Mucosa of stomach (tissue), 1 donor: ENCODE data around the gene STPG3.

ENCODE experiments used
- H3K27me3 ChIP-seq: one replicate; pipeline ENCODE4 v1.7.0; 2013; ENCODE audit warnings: mild to moderate bottlenecking, low read length; ENCODE audit not compliant: control insufficient read depth, insufficient read depth
- H3K36me3 ChIP-seq: one replicate; pipeline ENCODE4 v1.7.0; 2013; ENCODE audit warnings: low read length; ENCODE audit not compliant: control insufficient read depth, insufficient read depth
- H3K4me1 ChIP-seq: one replicate; pipeline ENCODE4 v1.7.0; 2013; ENCODE audit warnings: mild to moderate bottlenecking, low read length; ENCODE audit not compliant: control insufficient read depth, insufficient read depth
- H3K4me3 ChIP-seq: one replicate; pipeline ENCODE4 v1.7.0; 2013; ENCODE audit warnings: low read length
- H3K9ac ChIP-seq: one replicate; pipeline ENCODE4 v1.7.0; 2013; ENCODE audit warnings: mild to moderate bottlenecking, low read length, moderate library complexity
- H3K9me3 ChIP-seq: one replicate; pipeline ENCODE4 v1.7.0; 2013; ENCODE audit warnings: mild to moderate bottlenecking, low read length, moderate library complexity; ENCODE audit not compliant: control insufficient read depth
- donor health status: Pancreatic carcinoma.

STPG3 gene

DNA sequence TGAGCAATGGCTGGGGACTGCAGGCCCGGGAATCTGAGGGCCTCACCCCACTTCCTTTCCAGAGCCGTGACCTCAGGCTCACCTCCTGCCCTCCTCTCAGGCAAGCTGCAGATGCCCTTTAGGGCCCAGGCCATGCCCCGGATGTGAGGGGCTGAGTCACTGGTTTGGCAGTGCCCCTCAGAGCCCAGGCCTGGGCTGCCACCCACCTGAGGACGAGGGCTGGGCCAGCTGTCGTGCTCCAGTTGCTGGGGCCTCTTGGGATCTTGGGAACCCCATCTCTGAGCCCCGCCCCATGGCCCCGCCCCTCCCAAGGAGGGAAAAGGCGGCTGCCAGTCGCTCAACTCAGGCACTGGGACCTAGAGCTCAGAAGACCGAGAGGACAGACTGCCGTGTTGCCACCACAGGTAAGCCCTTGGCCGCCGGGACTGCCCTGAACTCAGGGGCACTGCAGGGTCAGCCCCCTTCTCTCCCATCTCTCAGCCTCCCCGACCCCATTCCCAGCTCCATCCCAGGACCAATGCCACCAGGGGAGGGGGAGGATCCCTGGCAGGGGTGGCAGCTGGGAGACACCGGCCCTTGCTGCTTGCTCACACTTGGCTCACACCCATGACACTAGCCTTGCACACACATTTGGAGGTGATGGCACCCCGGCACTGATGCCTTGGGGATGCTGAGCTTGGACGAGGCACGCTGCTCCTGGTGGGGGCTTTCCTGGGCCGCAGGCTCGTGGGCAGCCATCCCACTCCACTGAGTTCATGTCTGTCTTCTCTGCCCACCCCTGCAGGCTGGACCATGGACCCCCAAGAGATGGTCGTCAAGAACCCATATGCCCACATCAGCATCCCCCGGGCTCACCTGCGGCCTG, 26.0 kb upstream of the STPG3 start, which contains the start of gene CYSRT1:
TSS of gene CYSRT1 (plus strand) at position 345 of the 865 bp plus-strand sequence. CDS start at position 793, 448 bp downstream.
- H3K4me3 ChIP-seq = peak within 1 kb of the TSS; percentile 80
- no peaks in the 10 kb centered on the region for H3K36me3 ChIP-seq
- peaks cover 10% of the 10 kb centered on the region for H3K27me3 ChIP-seq
- H3K4me1 ChIP-seq = peaks cover 61% of the 10 kb centered on the region
- peak within 1 kb of the TSS; percentile 88 for H3K9ac ChIP-seq
- no peaks in the 10 kb centered on the region for H3K9me3 ChIP-seq

DNA sequence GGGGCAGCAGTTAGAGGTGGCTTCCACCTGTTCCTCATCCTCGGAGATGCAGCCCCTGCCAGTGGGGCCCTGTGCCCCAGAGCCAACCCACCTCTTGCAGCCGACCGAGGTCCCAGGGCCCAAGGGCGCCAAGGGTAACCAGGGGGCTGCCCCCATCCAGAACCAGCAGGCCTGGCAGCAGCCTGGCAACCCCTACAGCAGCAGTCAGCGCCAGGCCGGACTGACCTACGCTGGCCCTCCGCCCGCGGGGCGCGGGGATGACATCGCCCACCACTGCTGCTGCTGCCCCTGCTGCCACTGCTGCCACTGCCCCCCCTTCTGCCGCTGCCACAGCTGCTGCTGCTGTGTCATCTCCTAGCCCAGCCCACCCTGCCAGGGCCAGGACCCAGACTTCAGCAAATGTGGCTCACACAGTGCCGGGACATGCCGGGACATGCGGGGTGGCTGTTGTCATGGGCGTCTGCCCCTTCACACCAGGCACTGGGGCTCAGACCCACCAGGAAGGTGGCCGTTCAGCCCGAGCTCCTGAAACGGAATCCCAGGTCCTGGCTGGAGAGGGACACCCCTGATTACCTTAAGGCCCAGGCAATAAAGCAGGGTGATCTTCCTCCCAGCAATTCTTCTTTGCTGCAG, 25.3 kb upstream of the STPG3 start:
- peaks cover 15% of the 10 kb centered on the region for H3K27me3 ChIP-seq
- H3K9ac ChIP-seq = no peak overlapping the region
- no peaks in the 10 kb centered on the region for H3K9me3 ChIP-seq
- no peak overlapping the region for H3K4me3 ChIP-seq
- peaks cover 55% of the 10 kb centered on the region for H3K4me1 ChIP-seq
- no peaks in the 10 kb centered on the region for H3K36me3 ChIP-seq

DNA sequence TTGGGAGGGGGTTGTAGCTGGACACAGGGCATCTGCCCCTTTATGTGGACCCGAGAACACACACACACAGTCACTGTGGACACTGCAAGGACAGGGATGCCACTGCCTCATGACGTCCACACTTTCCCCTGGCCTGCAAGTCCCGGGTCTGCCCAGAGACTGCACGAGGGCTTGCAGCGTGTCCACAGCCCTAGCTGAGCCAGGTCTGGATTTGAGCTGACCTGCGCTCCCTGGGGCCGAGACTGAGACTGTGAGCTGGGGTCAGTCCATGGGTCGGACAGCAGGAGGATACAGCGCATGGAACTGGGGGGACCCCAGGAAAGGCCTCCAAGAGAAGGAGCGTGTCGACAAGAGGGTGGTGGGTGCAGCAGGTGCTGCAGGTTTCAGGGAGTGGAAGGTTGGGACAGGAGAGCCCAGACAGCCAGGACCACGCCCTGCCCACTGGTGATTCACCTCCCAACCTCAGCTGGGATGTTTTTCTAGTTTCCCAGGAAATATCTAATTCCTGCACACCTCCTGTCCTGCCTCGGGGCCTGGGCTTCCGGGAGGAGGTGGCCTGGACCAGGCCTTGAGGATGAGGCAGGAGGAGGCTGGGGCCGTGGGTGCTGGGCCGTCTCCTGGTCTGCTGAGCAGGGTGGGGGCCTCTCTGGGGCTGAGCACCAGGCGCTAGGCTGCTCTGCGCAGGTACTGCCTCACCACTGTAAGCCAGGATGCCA, 24.6 kb upstream of the STPG3 start:
- H3K27me3 ChIP-seq = peaks cover 17% of the 10 kb centered on the region
- H3K4me1 ChIP-seq = peaks cover 55% of the 10 kb centered on the region
- no peak overlapping the region for H3K4me3 ChIP-seq
- peak overlapping the region; percentile 41 for H3K9ac ChIP-seq
- H3K9me3 ChIP-seq = no peaks in the 10 kb centered on the region
- H3K36me3 ChIP-seq = no peaks in the 10 kb centered on the region

DNA sequence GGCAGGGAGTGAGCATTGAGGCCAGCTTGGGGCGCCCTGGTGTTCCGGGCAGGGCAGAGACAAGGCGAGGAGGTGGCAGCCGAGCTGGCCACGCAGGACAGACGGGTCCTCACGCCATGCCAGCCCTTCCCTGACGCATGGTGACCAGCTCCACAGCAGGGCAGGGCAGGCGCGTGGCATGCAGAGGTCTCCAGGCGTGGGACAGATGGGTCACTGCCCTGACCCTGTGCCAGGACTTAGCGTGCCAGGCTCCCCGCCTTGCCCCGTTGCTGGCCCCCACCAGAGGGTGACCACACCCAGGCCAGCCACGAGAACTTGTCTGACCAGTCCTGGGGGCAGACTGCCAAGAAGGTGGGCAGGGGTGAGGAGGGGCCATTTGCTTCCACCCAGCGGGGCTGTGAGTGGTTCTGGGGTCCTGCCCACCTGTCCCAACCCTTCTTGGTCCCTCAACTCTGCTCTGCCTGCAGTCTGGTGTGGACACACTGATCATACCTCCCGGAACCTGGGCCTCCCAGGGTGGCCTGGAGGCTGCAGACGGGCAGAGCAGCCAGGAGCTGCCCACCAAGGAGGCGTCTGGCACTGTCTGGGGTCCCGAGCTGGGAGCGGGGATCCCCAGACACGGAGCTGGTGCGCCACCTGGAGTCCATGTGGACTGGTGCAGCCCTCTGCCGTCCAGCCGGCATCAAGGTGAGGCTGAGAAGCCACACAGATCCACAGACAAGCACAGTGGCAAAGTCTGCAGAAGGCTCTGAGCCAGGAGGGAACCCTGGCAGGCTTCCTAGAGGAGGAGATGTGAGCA, 23.8 kb upstream of the STPG3 start, which contains the start of gene RNF224:
TSS of gene RNF224 (plus strand) at position 449 of the 799 bp plus-strand sequence. CDS start 834 bp downstream, outside the sequence.
- Histone ChIP-seq H3K9me3 (no peaks in the 10 kb centered on the region), H3K4me1 (peaks cover 57% of the 10 kb centered on the region), H3K4me3 (no peak within 1 kb of the TSS), H3K36me3 (no peaks in the 10 kb centered on the region), H3K27me3 (peaks cover 24% of the 10 kb centered on the region), H3K9ac (peak within 1 kb of the TSS; percentile 41)

DNA sequence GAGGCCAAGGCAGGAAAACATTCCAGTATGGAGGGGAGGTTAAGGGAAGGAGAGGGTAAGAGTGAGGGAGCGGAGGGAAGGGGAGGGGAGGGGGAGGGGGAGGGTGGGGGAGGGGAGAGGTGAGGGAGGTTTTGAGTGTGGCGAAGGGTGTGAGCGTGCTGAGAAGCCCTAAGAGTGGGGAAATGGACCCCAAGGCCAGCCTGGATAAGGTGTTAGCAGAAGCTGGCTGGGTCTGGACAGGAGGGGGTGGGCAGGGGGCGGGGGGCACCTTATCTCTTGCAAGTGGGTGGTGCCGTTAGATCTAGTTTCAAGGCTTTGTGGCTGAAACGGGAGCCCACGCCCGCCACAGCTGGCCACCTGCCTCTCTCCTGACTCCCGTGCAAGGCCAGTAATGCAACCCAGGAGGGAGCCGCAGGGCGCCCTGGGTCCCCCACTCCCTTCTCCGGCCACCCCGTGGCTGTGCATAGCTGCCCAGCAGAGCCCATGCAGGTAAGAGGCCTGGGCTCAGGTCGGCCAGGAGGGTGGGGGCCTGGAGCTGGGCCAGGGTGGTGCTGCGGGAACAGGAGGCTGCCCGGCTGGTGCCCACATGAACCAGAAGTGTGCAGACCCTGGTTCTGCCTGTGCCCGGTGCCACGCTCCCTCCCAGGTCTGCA, 23.1 kb upstream of the STPG3 start:
- H3K27me3 ChIP-seq = peaks cover 31% of the 10 kb centered on the region
- H3K4me1 ChIP-seq = peaks cover 56% of the 10 kb centered on the region
- no peak overlapping the region for H3K4me3 ChIP-seq
- H3K36me3 ChIP-seq = no peaks in the 10 kb centered on the region
- no peaks in the 10 kb centered on the region for H3K9me3 ChIP-seq
- no peak overlapping the region for H3K9ac ChIP-seq

DNA sequence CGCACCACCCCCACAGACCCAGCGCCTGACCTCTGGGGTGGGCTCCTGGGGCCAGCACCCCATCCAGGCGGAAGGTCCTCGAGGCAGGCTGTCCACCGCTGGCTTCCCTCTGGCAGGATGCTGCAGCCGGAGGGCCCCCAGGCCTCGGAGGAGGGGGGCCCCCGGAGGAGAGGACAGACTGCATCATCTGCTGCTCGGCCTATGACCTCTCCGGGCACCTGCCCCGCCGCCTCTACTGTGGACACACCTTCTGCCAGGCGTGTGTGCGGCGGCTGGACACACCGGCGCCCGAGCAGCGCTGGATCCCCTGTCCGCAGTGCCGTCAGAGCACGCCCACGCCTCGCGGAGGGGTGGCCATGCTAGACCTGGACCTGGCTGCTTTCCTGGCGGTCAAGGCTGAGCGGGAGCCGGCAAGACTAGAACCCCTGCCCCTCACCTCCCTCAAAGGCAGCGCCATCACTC, 22.5 kb upstream of the STPG3 start:
- Histone ChIP-seq H3K27me3 (peaks cover 36% of the 10 kb centered on the region), H3K4me3 (no peak overlapping the region), H3K9me3 (no peaks in the 10 kb centered on the region), H3K36me3 (no peaks in the 10 kb centered on the region), H3K4me1 (peaks cover 54% of the 10 kb centered on the region), H3K9ac (no peak overlapping the region)

DNA sequence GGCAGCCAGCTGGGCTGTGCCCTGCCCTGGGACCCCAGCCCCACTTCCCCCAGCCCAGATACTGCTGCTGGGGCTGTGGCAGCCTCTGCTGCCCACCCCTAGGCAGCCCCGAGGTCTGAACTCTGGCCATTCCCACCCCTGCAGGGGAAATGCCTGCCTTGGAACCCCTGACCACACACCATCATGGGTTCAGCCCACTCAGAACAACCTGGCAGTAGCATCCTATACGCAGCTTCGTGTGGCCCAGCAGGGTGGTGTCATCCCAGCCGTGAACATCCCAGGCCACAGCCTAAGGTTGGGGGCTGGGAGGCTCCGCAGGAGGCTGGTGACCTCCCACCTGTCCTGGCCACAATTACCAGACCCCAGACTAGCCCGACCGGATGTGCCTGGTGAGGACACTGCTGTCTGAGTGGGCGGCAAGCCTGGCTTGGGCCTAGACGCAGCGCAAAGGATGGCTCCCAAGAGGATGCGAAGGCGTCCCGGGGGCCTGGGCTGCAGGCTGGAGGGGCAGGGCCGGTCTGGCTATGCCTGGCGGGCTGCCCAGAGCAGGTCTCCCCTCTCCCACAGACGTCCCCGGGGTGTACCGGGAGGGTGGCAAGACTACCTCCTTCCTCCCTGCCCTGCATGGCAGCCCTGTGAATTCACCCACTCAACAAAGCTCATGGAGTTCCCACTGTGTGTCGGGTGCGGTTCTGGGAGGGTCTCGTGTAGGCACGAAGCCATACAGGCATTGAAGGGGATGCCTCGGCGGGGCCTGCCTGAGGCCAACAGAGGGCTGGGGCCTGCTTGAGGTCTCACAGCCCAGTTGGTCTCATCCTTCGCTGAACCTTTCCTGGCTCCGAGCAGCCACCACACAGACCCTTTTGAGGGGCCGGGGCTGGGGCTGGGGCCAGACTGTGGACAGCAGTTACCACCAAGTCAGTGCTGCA, 21.9 kb upstream of the STPG3 start:
- Histone ChIP-seq H3K4me1 (peaks cover 49% of the 10 kb centered on the region), H3K27me3 (peaks cover 39% of the 10 kb centered on the region), H3K36me3 (no peaks in the 10 kb centered on the region), H3K9ac (no peak overlapping the region), H3K4me3 (no peak overlapping the region), H3K9me3 (no peaks in the 10 kb centered on the region)

DNA sequence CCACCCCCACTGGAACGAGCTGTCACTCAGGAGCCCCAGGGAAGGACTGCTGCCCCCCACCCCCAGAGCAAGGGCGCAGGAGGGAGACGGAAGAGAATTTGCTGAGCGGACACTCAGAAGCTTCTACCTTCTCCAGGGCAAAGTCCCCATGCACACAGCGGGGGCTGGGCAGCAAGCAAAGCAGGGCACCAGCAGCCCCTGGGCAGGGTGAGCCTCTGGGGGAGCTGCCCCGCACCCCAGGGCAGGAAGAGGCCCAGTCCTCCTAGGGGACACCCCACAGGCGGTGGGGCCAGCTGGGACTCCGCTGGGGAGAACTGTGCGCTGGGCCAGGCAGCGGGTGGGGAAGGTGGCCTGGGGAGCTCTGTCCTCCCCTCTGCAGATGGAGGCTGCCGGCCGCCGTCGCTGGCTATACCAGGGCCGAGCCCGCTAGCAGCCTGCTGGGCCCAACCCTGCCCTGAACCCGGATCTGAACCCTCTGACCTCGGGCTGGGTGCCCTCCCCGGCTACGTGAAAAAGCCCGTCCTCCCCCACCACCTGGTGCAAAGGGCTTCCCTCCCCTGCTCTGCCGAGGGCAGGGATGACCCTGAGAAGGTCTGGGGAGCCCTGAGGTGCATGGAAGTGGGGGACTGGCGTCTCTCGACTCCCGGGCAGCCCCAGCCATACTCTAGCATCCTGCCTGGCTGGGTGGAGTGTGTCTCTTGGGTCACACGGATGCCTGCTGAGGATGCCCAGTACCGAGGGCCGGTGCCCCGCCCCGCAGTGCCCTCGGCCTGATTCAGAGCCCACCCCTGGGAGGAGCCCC, 21.0 kb upstream of the STPG3 start:
- no peaks in the 10 kb centered on the region for H3K36me3 ChIP-seq
- no peaks in the 10 kb centered on the region for H3K9me3 ChIP-seq
- no peak overlapping the region for H3K9ac ChIP-seq
- H3K4me3 ChIP-seq = no peak overlapping the region
- peaks cover 41% of the 10 kb centered on the region for H3K4me1 ChIP-seq
- peaks cover 47% of the 10 kb centered on the region for H3K27me3 ChIP-seq

DNA sequence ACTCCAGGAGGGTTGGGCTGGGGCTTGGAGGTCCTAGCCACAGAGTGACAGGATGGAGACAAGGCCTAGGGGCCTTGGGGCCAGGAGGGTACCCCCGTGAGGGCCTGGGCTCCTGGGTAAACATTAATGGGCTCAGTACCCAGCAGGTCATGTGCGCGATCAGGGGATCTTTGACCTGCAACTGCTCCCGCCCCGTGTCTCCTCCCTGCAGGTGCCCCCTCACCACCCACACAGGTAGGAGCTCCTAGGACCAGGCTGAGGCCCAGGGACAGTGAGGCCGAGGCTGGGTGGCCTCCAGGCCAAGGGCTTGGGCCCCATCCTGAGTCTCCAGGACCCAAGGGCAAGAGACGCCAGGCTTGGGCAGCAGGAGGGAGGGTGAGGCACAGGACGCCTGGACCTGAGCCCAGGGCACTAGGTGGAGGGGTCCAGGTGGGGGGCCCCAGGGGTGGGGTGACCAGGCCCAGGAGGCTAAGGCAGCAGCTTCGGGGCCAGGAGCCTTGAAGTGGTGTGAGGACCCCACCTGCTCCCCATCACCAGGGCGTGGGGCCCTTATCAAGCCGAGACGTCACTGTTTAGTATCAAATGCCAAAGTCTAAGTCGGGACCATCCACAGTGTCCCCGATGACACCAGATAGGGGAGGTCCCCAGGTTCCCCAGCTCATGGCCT, 20.2 kb upstream of the STPG3 start, which contains the start of gene SLC34A3:
TSS of gene SLC34A3 (plus strand) at position 197 of the 667 bp plus-strand sequence. CDS start 802 bp downstream, outside the sequence.
- peaks cover 35% of the 10 kb centered on the region for H3K4me1 ChIP-seq
- no peaks in the 10 kb centered on the region for H3K36me3 ChIP-seq
- peaks cover 55% of the 10 kb centered on the region for H3K27me3 ChIP-seq
- no peak within 1 kb of the TSS for H3K9ac ChIP-seq
- H3K9me3 ChIP-seq = no peaks in the 10 kb centered on the region
- no peak within 1 kb of the TSS for H3K4me3 ChIP-seq
